G401.6 (cell line): ENCODE data around the gene STK11IP.

Experiments
- FAIRE-seq: peaks from 2 replicates; lab custom pipeline; 2012; peaks lifted over from hg19 to GRCh38; lab: Jason Lieb, UNC

Gene STK11IP

GRCh38 chr2:219658196-219658846 lies 60.7 kb downstream of the STK11IP start:
- no peak for FAIRE-seq

GRCh38 chr2:219658874-219659273 lies 61.2 kb downstream of the STK11IP start:
- FAIRE-seq: no peak

- FAIRE-seq: no peak
These were observed 63.7 kb downstream of the STK11IP start for GRCh38 chr2:219661197-219661954.

GRCh38 chr2:219661955-219662395 lies 64.3 kb downstream of the STK11IP start:
- FAIRE-seq: no peak

GRCh38 chr2:219662566-219662965 lies 64.9 kb downstream of the STK11IP start:
- FAIRE-seq: no peak

GRCh38 chr2:219663116-219663762 lies 65.6 kb downstream of the STK11IP start:
- no peak for FAIRE-seq

GRCh38 chr2:219664041-219664440 lies 66.4 kb downstream of the STK11IP start:
- no peak for FAIRE-seq

- no peak for FAIRE-seq
These were observed 67.3 kb downstream of the STK11IP start for GRCh38 chr2:219664944-219665343.

GRCh38 chr2:219665926-219666325 lies 68.3 kb downstream of the STK11IP start:
- FAIRE-seq: no peak
